Measurements from ENCODE around the gene EPAS1.

EPAS1 gene

GRCh38 chr2:46323730-46324129, 26.5 kb downstream of the EPAS1 start:
- Histone ChIP-seq H3K4me3 (ENCODE audit: low read depth, low read length) (no peak overlapping the region), H3K36me3 (no peaks in the 10 kb centered on the region), H3K27me3 (no peaks in the 10 kb centered on the region), H3K9me3 (no peaks in the 10 kb centered on the region), H3K4me1 (peaks cover 23% of the 10 kb centered on the region)
- TF ChIP-seq CTCF (IDR thresholded peaks at IDR 0.05; ENCODE audit: low read depth, low read length), result no peak
- DNase-seq, result no peak

- H3K4me1 ChIP-seq, result peaks cover 24% of the 10 kb centered on the region
- H3K36me3 ChIP-seq, result no peaks in the 10 kb centered on the region
- no peaks in the 10 kb centered on the region for H3K27me3 ChIP-seq
- H3K4me3 ChIP-seq (ENCODE audit: low read depth, low read length), result no peak overlapping the region
- TF ChIP-seq CTCF (IDR thresholded peaks at IDR 0.05; ENCODE audit: low read depth, low read length), result no peak
- DNase-seq, result no peak
- no peaks in the 10 kb centered on the region for H3K9me3 ChIP-seq
Observed at GRCh38 chr2:46325182-46325928, 28.1 kb downstream of the EPAS1 start.

- peaks cover 26% of the 10 kb centered on the region for H3K4me1 ChIP-seq
- TF ChIP-seq CTCF (IDR thresholded peaks at IDR 0.05; ENCODE audit: low read depth, low read length), result no peak
- DNase-seq, result no peak
- no peaks in the 10 kb centered on the region for H3K27me3 ChIP-seq
- no peaks in the 10 kb centered on the region for H3K36me3 ChIP-seq
- no peaks in the 10 kb centered on the region for H3K9me3 ChIP-seq
- H3K4me3 ChIP-seq (ENCODE audit: low read depth, low read length), result no peak overlapping the region
Observed at GRCh38 chr2:46326231-46326980, 29.2 kb downstream of the EPAS1 start.

GRCh38 chr2:46327627-46328026, 30.4 kb downstream of the EPAS1 start:
- no peak for DNase-seq
- Histone ChIP-seq H3K36me3 (no peaks in the 10 kb centered on the region), H3K4me1 (peaks cover 31% of the 10 kb centered on the region), H3K9me3 (no peaks in the 10 kb centered on the region), H3K4me3 (ENCODE audit: low read depth, low read length) (no peak overlapping the region), H3K27me3 (no peaks in the 10 kb centered on the region)
- peak; percentile 32 for TF ChIP-seq CTCF (IDR thresholded peaks at IDR 0.05; ENCODE audit: low read depth, low read length)

- no peak overlapping the region for H3K4me3 ChIP-seq (ENCODE audit: low read depth, low read length)
- no peaks in the 10 kb centered on the region for H3K9me3 ChIP-seq
- no peak for TF ChIP-seq CTCF (IDR thresholded peaks at IDR 0.05; ENCODE audit: low read depth, low read length)
- no peaks in the 10 kb centered on the region for H3K36me3 ChIP-seq
- DNase-seq, result no peak
- H3K4me1 ChIP-seq, result peaks cover 37% of the 10 kb centered on the region
- H3K27me3 ChIP-seq, result no peaks in the 10 kb centered on the region
Observed at GRCh38 chr2:46328291-46328690, 31.1 kb downstream of the EPAS1 start.

- H3K9me3 ChIP-seq, result no peaks in the 10 kb centered on the region
- H3K36me3 ChIP-seq, result no peaks in the 10 kb centered on the region
- H3K27me3 ChIP-seq, result no peaks in the 10 kb centered on the region
- DNase-seq, result no peak
- no peak overlapping the region for H3K4me3 ChIP-seq (ENCODE audit: low read depth, low read length)
- peaks cover 43% of the 10 kb centered on the region for H3K4me1 ChIP-seq
- no peak for TF ChIP-seq CTCF (IDR thresholded peaks at IDR 0.05; ENCODE audit: low read depth, low read length)
Observed at GRCh38 chr2:46328829-46329228, 31.6 kb downstream of the EPAS1 start.
